H1 (cell line): Measurements from ENCODE around the gene DVL2.

Source experiments
- CTCF ChIP-seq, 3 experiments: IDR thresholded peaks; 1 replicate in 2 of 3; 2 replicates in 1 of 3; pipeline versions ENCODE4 v1.5.1 to v1.6.1; 2011; ENCODE audit warnings: low read length in 3 of 3, mild to moderate bottlenecking in 3 of 3, inconsistent platforms in 2 of 3, low read depth in 1 of 3, moderate library complexity in 1 of 3; ENCODE audit not compliant: insufficient read depth in 1 of 3; ENCODE audit errors: control extremely low read depth in 1 of 3
- POLR2A ChIP-seq, 2 experiments: IDR thresholded peaks; 1 replicate in 1 of 2; 2 replicates in 1 of 2; pipeline ENCODE4 v1.6.1; 2011; ENCODE audit warnings: low read depth in 2 of 2, low read length in 2 of 2, mild to moderate bottlenecking in 2 of 2; ENCODE audit errors: control extremely low read depth in 1 of 2
- SIX5 ChIP-seq: IDR thresholded peaks from 2 replicates; pipeline ENCODE4 v1.6.1; 2011; ENCODE audit warnings: mild to moderate bottlenecking, low read depth, low read length

GRCh38 chr17:7184091-7184488 lies 50.2 kb downstream of the DVL2 start:
- TF ChIP-seq CTCF (IDR thresholded peaks at IDR 0.05; ENCODE audit: control extremely low read depth in 1 of 3, insufficient read depth in 1 of 3, low read depth in 1 of 3, low read length in 3 of 3) (no peak), POLR2A (IDR thresholded peaks at IDR 0.05; ENCODE audit: control extremely low read depth in 1 of 2, low read depth in 2 of 2, low read length in 2 of 2) (no peak), SIX5 (no peak)
